ENCODE measurements around the gene KRT17.

GRCh38 chr17:41663451-41664171 is 39.2 kb upstream of the KRT17 start:
- TF ChIP-seq MTA3 (IDR thresholded peaks at IDR 0.05; ENCODE audit: borderline replicate concordance, low read length) = no peak
- TF ChIP-seq SMC3 (IDR thresholded peaks at IDR 0.05; ENCODE audit: borderline replicate concordance, low read length) = no peak
- TF ChIP-seq CHD1 (IDR thresholded peaks at IDR 0.05; ENCODE audit: low read depth, low read length) = no peak
- no peak for TF ChIP-seq CTCF (IDR thresholded peaks at IDR 0.05 in 2 of 3, conservative IDR thresholded peaks at IDR 0.05 in 1 of 3; ENCODE audit: control insufficient read depth in 2 of 3, extremely low read depth in 1 of 3, insufficient read depth in 1 of 3, low read depth in 3 of 3, low read length in 3 of 3)
- no peak for TF ChIP-seq MEF2B (IDR thresholded peaks at IDR 0.05; ENCODE audit: partially characterized antibody, poor library complexity, severe bottlenecking)
- no peak for TF ChIP-seq ELK1 (IDR thresholded peaks at IDR 0.05; ENCODE audit: low read depth, low read length)
